B cell (primary cell): ENCODE results near the gene RHOBTB1. TPM values are rescaled to one million over a fixed set of nuclear protein-coding genes. Genes with fewer than 3 reads are reported as not detected.

Experiments used
- ATAC-seq: fragments of 200-7000 bp; cut with Tn5 transposase; one replicate; pipeline ENCODE4 v1.10.0; 2021; ENCODE audit warnings: low read depth, mild to moderate bottlenecking, moderate number of reproducible peaks, moderate library complexity
- CTCF ChIA-PET: fragments of 350-600 bp; sonication (Branson Sonifier 250); formaldehyde crosslinking; loops from one replicate; lab custom pipeline; 2021; ENCODE audit warnings: antibody characterized with exemption, inconsistent platforms; lab: Charles Lee
- POLR2A ChIA-PET: fragments of 350-600 bp; sonication (Branson Sonifier 250); formaldehyde crosslinking; loops from one replicate; lab custom pipeline; 2021; ENCODE audit warnings: antibody characterized with exemption; lab: Charles Lee
- DNase-seq: peaks from one replicate; pipeline ENCODE4 v3.0.0; 2013
- H2AFZ ChIP-seq: 2 replicates; pipeline ENCODE4 v1.6.1; 2012; ENCODE audit warnings: mild to moderate bottlenecking, low read depth, low read length; ENCODE audit not compliant: insufficient read depth, poor library complexity, severe bottlenecking
- H3K27ac ChIP-seq, 2 donors: 1 replicate in 1 of 2; 2 replicates in 1 of 2; pipeline ENCODE4 v1.5.1; 2012 to 2013; ENCODE audit warnings: low read length in 2 of 2, mild to moderate bottlenecking in 2 of 2, moderate library complexity in 1 of 2
- H3K27me3 ChIP-seq, 4 experiments: fragments of 200-600 bp in 1 of 4; sonication (generic) in 1 of 4; replicated peaks in 1 of 4; 1 replicate in 2 of 4; 2 replicates in 2 of 4; pipeline versions ENCODE4 v1.6.1 to v1.7.0; 2013 to 2016; ENCODE audit warnings: low read length in 3 of 4, mild to moderate bottlenecking in 2 of 4, mixed read lengths in 1 of 4, moderate library complexity in 1 of 4; ENCODE audit not compliant: insufficient read depth in 4 of 4, control insufficient read depth in 3 of 4; ENCODE audit errors: control extremely low read depth in 1 of 4
- H3K36me3 ChIP-seq, 2 experiments: replicated peaks in 1 of 2; 1 replicate in 1 of 2; 2 replicates in 1 of 2; pipeline versions ENCODE4 v1.6.1 to v1.7.1; 2013; ENCODE audit warnings: low read length in 1 of 2; ENCODE audit not compliant: insufficient read depth in 2 of 2, control insufficient read depth in 1 of 2; ENCODE audit errors: control extremely low read depth in 1 of 2, extremely low read depth in 1 of 2
- H3K4me1 ChIP-seq, 2 donors: fragments of 200-600 bp in 1 of 2; sonication (generic) in 1 of 2; 1 replicate in 1 of 2; 2 replicates in 1 of 2; pipeline versions ENCODE4 v1.5.1 to v1.6.1; 2013 to 2017; ENCODE audit warnings: low read length in 2 of 2; ENCODE audit not compliant: control insufficient read depth in 2 of 2, insufficient read depth in 2 of 2
- H3K4me2 ChIP-seq: replicated peaks from 2 replicates; pipeline ENCODE3; 2012; ENCODE audit warnings: mild to moderate bottlenecking, low read depth, low read length; ENCODE audit not compliant: poor library complexity, severe bottlenecking
- H3K4me3 ChIP-seq, 5 experiments: fragments of 200-600 bp in 1 of 5; sonication (generic) in 1 of 5; 1 replicate in 3 of 5; 2 replicates in 2 of 5; pipeline versions ENCODE4 v1.5.1 to v1.7.0; 2011 to 2016; ENCODE audit warnings: low read length in 4 of 5, mild to moderate bottlenecking in 4 of 5, low read depth in 2 of 5, control low read depth in 1 of 5, moderate library complexity in 1 of 5; ENCODE audit not compliant: insufficient read depth in 1 of 5; ENCODE audit errors: control extremely low read depth in 1 of 5, extremely low read depth in 1 of 5
- H3K79me2 ChIP-seq: fragments of 200-600 bp; sonication (generic); one replicate; pipeline ENCODE4 v1.6.0; 2016; ENCODE audit warnings: low read length; ENCODE audit not compliant: control insufficient read depth, insufficient read depth
- H3K9ac ChIP-seq: fragments of 200-600 bp; sonication (generic); 2 replicates; pipeline ENCODE4 v1.6.1; 2017; ENCODE audit warnings: mild to moderate bottlenecking, low read length, moderate library complexity
- H3K9me3 ChIP-seq, 3 donors: one replicate each; pipeline versions ENCODE4 v1.6.1 to v1.7.1; 2013; ENCODE audit warnings: low read length in 2 of 3; ENCODE audit not compliant: control insufficient read depth in 2 of 3, insufficient read depth in 1 of 3; ENCODE audit errors: control extremely low read depth in 1 of 3
- H4K20me1 ChIP-seq: 2 replicates; pipeline ENCODE4 v1.6.0; 2012; ENCODE audit warnings: mild to moderate bottlenecking, low read length; ENCODE audit not compliant: insufficient read depth, control insufficient read depth, poor library complexity, severe bottlenecking
- H3K27ac Mint-ChIP-seq: one replicate; pipeline ENCODE4 v1.8.0; 2021; ENCODE audit warnings: mixed read lengths
- H3K27me3 Mint-ChIP-seq: one replicate; pipeline ENCODE4 v1.8.0; 2021; ENCODE audit warnings: mixed read lengths
- H3K4me1 Mint-ChIP-seq: one replicate; pipeline ENCODE4 v1.8.0; 2021; ENCODE audit warnings: mixed read lengths
- H3K4me3 Mint-ChIP-seq: one replicate; pipeline ENCODE4 v1.8.0; 2021; ENCODE audit warnings: mixed read lengths
- H3K9me3 Mint-ChIP-seq: one replicate; pipeline ENCODE4 v1.8.0; 2022; ENCODE audit warnings: mixed read lengths; ENCODE audit not compliant: insufficient read depth
- CTCF ChIP-seq: fragments of 200-600 bp; IDR thresholded peaks from one replicate; pipeline ENCODE4 v1.8.0; 2022; ENCODE audit warnings: antibody characterized with exemption, mild to moderate bottlenecking
- EZH2 ChIP-seq: IDR thresholded peaks from 2 replicates; pipeline ENCODE4 v1.6.1; 2012; ENCODE audit warnings: borderline replicate concordance, low read depth, mild to moderate bottlenecking, moderate library complexity, low read length; ENCODE audit not compliant: insufficient read depth, poor library complexity, severe bottlenecking
- WGBS: methylation state at CpG from one replicate; pipeline ENCODE4 v1.1.5; 2013; ENCODE audit warnings: missing lambda C conversion rate; ENCODE audit not compliant: insufficient coverage; 5-methylcytosine and 5-hydroxymethylcytosine counted together
- intact Hi-C: fragments of 100-400 bp; cut with micrococcal nuclease; formaldehyde crosslinking; loops from one replicate; pipeline ENCODE4 v1.10.0; 2022
- polyA plus RNA-seq: library from polyadenylated mRNA; depleted of rRNA; stranded (reverse); fragments of >200 nt; gene quantifications from 2 replicates; pipeline ENCODE4 v1.2.3, GENCODE V29; 2012
- total RNA-seq, 2 donors: library from RNA; stranded (reverse); fragments of 120-200 nt in 1 of 2; gene quantifications; 1 replicate in 1 of 2; 2 replicates in 1 of 2; pipeline versions ENCODE4 v1.2.3 to v1.2.4, GENCODE V29; 2013 to 2022

Gene RHOBTB1
- total and polyA plus RNA-seq, 2 donors (not counting 1 experiment from before 2014, with no cell fraction given): 0.07 to 0.60 TPM

DNA sequence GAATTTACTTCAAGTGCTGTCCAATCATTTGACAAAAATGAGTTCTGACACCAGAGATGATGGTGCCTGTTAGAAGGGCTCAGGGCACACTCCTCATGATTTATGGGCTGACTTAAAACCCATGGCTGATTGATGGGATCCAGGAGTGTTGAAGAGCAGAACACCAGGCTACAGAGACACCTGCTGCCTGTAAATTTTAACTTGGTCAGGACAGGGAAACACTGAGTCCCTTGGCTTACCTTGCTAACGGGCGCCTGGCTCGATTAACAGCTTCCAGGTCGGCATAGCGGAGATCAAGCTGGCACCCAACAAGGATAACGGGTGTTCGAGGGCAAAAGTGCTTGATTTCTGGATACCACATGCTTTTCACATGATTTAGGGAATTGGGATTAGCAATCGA, 51.4 kb downstream of the RHOBTB1 start:
- ATAC-seq: no peak
- no peak overlapping the region for H3K27ac ChIP-seq
- H3K4me3 ChIP-seq: no peak overlapping the region
- no peaks in the 10 kb centered on the region for H3K36me3 ChIP-seq
- WGBS: 89% methylated on average over 7 of the region's 8 CpGs
- ChIA-PET CTCF (no interaction called here), POLR2A (no interaction called here)
- H3K4me1 Mint-ChIP-seq: no peaks in the 10 kb centered on the region
- no peaks in the 10 kb centered on the region for H4K20me1 ChIP-seq
- H3K4me3 Mint-ChIP-seq: no peak overlapping the region
- H3K9ac ChIP-seq: no peak overlapping the region
- DNase-seq: no peak
- H3K27me3 ChIP-seq: no peaks in the 10 kb centered on the region
- H3K4me1 ChIP-seq: no peaks in the 10 kb centered on the region
- TF ChIP-seq CTCF: no peak
- H2AFZ ChIP-seq: no peak overlapping the region
- intact Hi-C loops: no loop called here
- no peaks in the 10 kb centered on the region for H3K79me2 ChIP-seq
- no peaks in the 10 kb centered on the region for H3K9me3 Mint-ChIP-seq
- H3K9me3 ChIP-seq: peaks cover 0 to 2% (median 0%) of the 10 kb centered on the region in 3 donors
- H3K27ac Mint-ChIP-seq: no peak overlapping the region
- no peak overlapping the region for H3K4me2 ChIP-seq
- peaks cover 7% of the 10 kb centered on the region for H3K27me3 Mint-ChIP-seq

DNA sequence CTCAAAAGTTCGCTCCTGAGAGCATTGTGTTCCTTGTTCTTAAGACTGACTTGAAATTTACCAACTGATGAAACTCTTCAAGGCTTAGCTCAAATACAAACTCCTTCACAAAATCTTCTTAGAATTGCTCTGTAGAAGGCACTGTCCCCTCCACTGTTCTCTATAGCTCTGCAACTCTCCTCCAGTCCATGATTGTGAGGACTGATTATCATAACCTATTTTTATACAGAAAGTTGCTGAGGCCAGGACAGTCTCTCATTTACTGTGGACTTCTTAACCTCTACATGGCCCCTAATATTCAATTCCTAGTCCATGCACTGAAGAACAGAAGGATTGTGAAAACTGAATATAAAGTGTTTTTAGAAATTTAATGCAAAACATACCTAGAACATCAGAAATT, 53.2 kb downstream of the RHOBTB1 start:
- CTCF ChIA-PET: no interaction called here
- no peak overlapping the region for H2AFZ ChIP-seq
- WGBS: no CpG with 5 or more reads among the region's 1 CpG

More for the DNA sequence above, 53.2 kb downstream of the RHOBTB1 start:
- Histone ChIP-seq H3K79me2 (no peaks in the 10 kb centered on the region), H3K4me1 (no peaks in the 10 kb centered on the region), H4K20me1 (no peaks in the 10 kb centered on the region), H3K27me3 (no peaks in the 10 kb centered on the region), H3K36me3 (no peaks in the 10 kb centered on the region), H3K4me2 (no peak overlapping the region), H3K4me3 (no peak overlapping the region), H3K9ac (no peak overlapping the region), H3K27ac (no peak overlapping the region), H3K9me3 (peaks cover 0 to 2% (median 0%) of the 10 kb centered on the region in 3 donors)
- DNase-seq (no peak), ATAC-seq (no peak)
- H3K4me1 Mint-ChIP-seq: no peaks in the 10 kb centered on the region
- H3K4me3 Mint-ChIP-seq: no peak overlapping the region
- POLR2A ChIA-PET: no interaction called here
- no peak overlapping the region for H3K27ac Mint-ChIP-seq
- TF ChIP-seq CTCF (no peak), EZH2 (no peak)
- H3K9me3 Mint-ChIP-seq: no peaks in the 10 kb centered on the region
- H3K27me3 Mint-ChIP-seq: peaks cover 7% of the 10 kb centered on the region
- intact Hi-C loops: no loop called here
